SK-N-SH (cell line): ENCODE measurements around the gene CDH4. TPM values are rescaled to one million over a fixed set of nuclear protein-coding genes. Genes with fewer than 3 reads are reported as not detected.

ENCODE experiments used
- CTCF ChIA-PET: fragments of 300-600, 350-600 bp; formaldehyde crosslinking; extraction: SDS; loops from one replicate; lab custom pipeline; 2021; lab: Yijun Ruan, JAX
- POLR2A ChIA-PET: fragments of 350-600 bp; sonication (Branson Sonifier 250); formaldehyde crosslinking; extraction: SDS; loops from one replicate; lab custom pipeline; 2020; ENCODE audit warnings: antibody characterized with exemption, inconsistent platforms; lab: Yijun Ruan, JAX
- DNase-seq: peaks from one replicate; pipeline ENCODE4 v3.0.0; 2012
- H2AFZ ChIP-seq: fragments of 200-600 bp; sonication (generic); 2 replicates; pipeline ENCODE4 v1.8.1; 2016; ENCODE audit warnings: antibody characterized with exemption, mild to moderate bottlenecking, low read depth
- H3F3A ChIP-seq: fragments of 200-600 bp; sonication (generic); replicated peaks from 2 replicates; pipeline ENCODE3; 2016; ENCODE audit warnings: antibody characterized with exemption, mild to moderate bottlenecking; ENCODE audit not compliant: insufficient read depth
- H3K27ac ChIP-seq, 2 experiments: fragments of 200-500 bp in 1 of 2; fragments of 200-600 bp in 1 of 2; sonication (Bioruptor generic) in 1 of 2; sonication (generic), shearing (Covaris generic) in 1 of 2; 2 replicates each; pipeline versions ENCODE4 v1.5.1 to v1.6.1; 2014 to 2016; ENCODE audit warnings: low read depth in 2 of 2, inconsistent platforms in 1 of 2, low read length in 1 of 2, mild to moderate bottlenecking in 1 of 2, mixed read lengths in 1 of 2
- H3K27me3 ChIP-seq: fragments of 200-600 bp; sonication (generic), shearing (Covaris generic); 2 replicates; pipeline ENCODE4 v1.6.1; 2016; ENCODE audit warnings: mixed run types; ENCODE audit not compliant: insufficient read depth
- H3K36me3 ChIP-seq, 2 experiments: fragments of 200-500 bp in 1 of 2; fragments of 200-600 bp in 1 of 2; sonication (Bioruptor generic) in 1 of 2; sonication (generic) in 1 of 2; replicated peaks in 1 of 2; 2 replicates each; pipeline versions ENCODE3 to v1.5.1; 2014 to 2016; ENCODE audit warnings: low read length in 1 of 2, mild to moderate bottlenecking in 1 of 2; ENCODE audit not compliant: insufficient read depth in 2 of 2, control insufficient read depth in 1 of 2
- H3K4me1 ChIP-seq, 2 experiments: fragments of 200-500 bp in 1 of 2; fragments of 200-600 bp in 1 of 2; sonication (Bioruptor generic) in 1 of 2; sonication (generic), shearing (Covaris generic) in 1 of 2; 2 replicates each; pipeline versions ENCODE4 v1.5.1 to v1.6.1; 2014 to 2016; ENCODE audit warnings: low read depth in 1 of 2, low read length in 1 of 2, mixed run types in 1 of 2; ENCODE audit not compliant: insufficient read depth in 2 of 2, control insufficient read depth in 1 of 2
- H3K4me2 ChIP-seq: fragments of 200-600 bp; sonication (generic), shearing (Covaris generic); 2 replicates; pipeline ENCODE4 v1.6.1; 2017; ENCODE audit warnings: mixed run types
- H3K4me3 ChIP-seq, 2 experiments: fragments of 200-500 bp in 1 of 2; fragments of 200-600 bp in 1 of 2; sonication (Bioruptor generic) in 1 of 2; sonication (generic), shearing (Covaris generic) in 1 of 2; 2 replicates each; pipeline versions ENCODE4 v1.5.1 to v1.8.1; 2014 to 2016; ENCODE audit warnings: low read depth in 2 of 2, inconsistent platforms in 1 of 2, low read length in 1 of 2, mild to moderate bottlenecking in 1 of 2, mixed read lengths in 1 of 2, moderate library complexity in 1 of 2
- H3K79me2 ChIP-seq: fragments of 200-600 bp; sonication (generic); 2 replicates; pipeline ENCODE4 v1.8.1; 2017; ENCODE audit warnings: mild to moderate bottlenecking; ENCODE audit not compliant: insufficient read depth
- H3K9ac ChIP-seq: fragments of 200-600 bp; sonication (generic); 2 replicates; pipeline ENCODE4 v1.6.1; 2017; ENCODE audit warnings: mixed run types
- H3K9me2 ChIP-seq: fragments of 200-600 bp; sonication (generic); 2 replicates; pipeline ENCODE4 v1.6.1; 2017; ENCODE audit warnings: mixed run types
- H3K9me3 ChIP-seq: fragments of 200-600 bp; sonication (generic); 2 replicates; pipeline ENCODE4 v1.6.1; 2017; ENCODE audit warnings: mixed run types, mild to moderate bottlenecking, moderate library complexity
- H4K20me1 ChIP-seq: fragments of 200-600 bp; sonication (generic); 2 replicates; pipeline ENCODE4 v1.6.1; 2017; ENCODE audit warnings: mild to moderate bottlenecking, mixed run types; ENCODE audit not compliant: insufficient read depth
- CHD2 ChIP-seq: fragments of 150-350 bp; IDR thresholded peaks from 2 replicates; pipeline ENCODE4 v1.6.1; 2018; ENCODE audit warnings: low read length; ENCODE audit not compliant: partially characterized antibody
- ELF1 ChIP-seq: IDR thresholded peaks from 2 replicates; pipeline ENCODE4 v1.4.0; 2012
- EP300 ChIP-seq, 2 experiments: IDR thresholded peaks; 2 replicates each; pipeline versions ENCODE4 v1.4.0 to v1.6.1; 2012; ENCODE audit warnings: borderline replicate concordance in 1 of 2, low read depth in 1 of 2, low read length in 1 of 2
- EZH2phosphoT487 ChIP-seq: fragments of 200-600 bp; sonication (generic); IDR thresholded peaks from 2 replicates; pipeline ENCODE4 v1.6.1; 2017; ENCODE audit warnings: low read depth, mixed run types, mild to moderate bottlenecking, antibody characterized with exemption, moderate library complexity, borderline replicate concordance
- FOXM1 ChIP-seq: IDR thresholded peaks from 2 replicates; pipeline ENCODE4 v1.4.0; 2012; ENCODE audit warnings: low read depth, mild to moderate bottlenecking
- GABPA ChIP-seq: IDR thresholded peaks from 2 replicates; pipeline ENCODE4 v1.4.0; 2012; ENCODE audit warnings: low read depth, mild to moderate bottlenecking
- GATA2 ChIP-seq: sonication (generic); formaldehyde crosslinking; IDR thresholded peaks from 2 replicates; pipeline ENCODE4 v1.5.0; 2020; ENCODE audit warnings: mild to moderate bottlenecking, missing genetic modification reagents
- JUND ChIP-seq: IDR thresholded peaks from 2 replicates; pipeline ENCODE4 v1.4.0; 2012
- NFIC ChIP-seq: IDR thresholded peaks from 2 replicates; pipeline ENCODE4 v1.4.0; 2012; ENCODE audit warnings: borderline replicate concordance
- RFX5 ChIP-seq: IDR thresholded peaks from 2 replicates; pipeline ENCODE4 v1.6.1; 2012; ENCODE audit warnings: mild to moderate bottlenecking, improper control_type of control experiment, low read length
- SIN3A ChIP-seq: IDR thresholded peaks from 2 replicates; pipeline ENCODE4 v1.6.1; 2012; ENCODE audit warnings: low read depth, mild to moderate bottlenecking, low read length, moderate library complexity, borderline replicate concordance
- SMC3 ChIP-seq: IDR thresholded peaks from 2 replicates; pipeline ENCODE4 v1.6.1; 2012; ENCODE audit warnings: low read depth, low read length, improper control_type of control experiment
- TCF12 ChIP-seq: IDR thresholded peaks from 2 replicates; pipeline ENCODE4 v1.4.0; 2012
- TEAD4 ChIP-seq: IDR thresholded peaks from 2 replicates; pipeline ENCODE4 v1.4.0; 2012; ENCODE audit warnings: mild to moderate bottlenecking, borderline replicate concordance; ENCODE audit not compliant: insufficient read depth
- USF2 ChIP-seq: fragments of 150-350 bp; IDR thresholded peaks from 2 replicates; pipeline ENCODE4 v1.6.1; 2017; ENCODE audit warnings: antibody characterized with exemption, low read length, low read depth, borderline replicate concordance
- YY1 ChIP-seq: IDR thresholded peaks from 2 replicates; pipeline ENCODE4 v1.4.0; 2012; ENCODE audit warnings: low read depth, mild to moderate bottlenecking
- WGBS: methylation state at CpG from one replicate; pipeline ENCODE4 v1.1.6; 2017; ENCODE audit warnings: low lambda C conversion rate; 5-methylcytosine and 5-hydroxymethylcytosine counted together
- polyA plus RNA-seq, 3 experiments: library from polyadenylated mRNA; depleted of rRNA; stranded (reverse); fragments of >200 nt; gene quantifications; 2 replicates each; pipeline ENCODE4 v1.2.3, GENCODE V29; 2012
- TF ChIP-seq, protein P1 (sequence below): IDR thresholded peaks from 2 replicates; pipeline ENCODE4 v1.4.0; 2012; ENCODE audit warnings: low read depth, borderline replicate concordance
- TF ChIP-seq, protein P2 (sequence below): IDR thresholded peaks from 2 replicates; pipeline ENCODE4 v1.4.0; 2012; ENCODE audit warnings: low read depth, borderline replicate concordance
- TF ChIP-seq, protein P3 (sequence below): fragments of 200-600 bp; sonication (generic); IDR thresholded peaks from 2 replicates; pipeline ENCODE4 v1.6.1; 2017; ENCODE audit warnings: antibody characterized with exemption, mild to moderate bottlenecking, moderate library complexity
- TF ChIP-seq, protein P4 (sequence below): IDR thresholded peaks from 2 replicates; pipeline ENCODE4 v1.4.0; 2012; ENCODE audit warnings: low read depth

CDH4 gene
- polyA plus RNA-seq, 1 of the 3 experiments (the other 2 are of a cell fraction), result not detected

DNA sequence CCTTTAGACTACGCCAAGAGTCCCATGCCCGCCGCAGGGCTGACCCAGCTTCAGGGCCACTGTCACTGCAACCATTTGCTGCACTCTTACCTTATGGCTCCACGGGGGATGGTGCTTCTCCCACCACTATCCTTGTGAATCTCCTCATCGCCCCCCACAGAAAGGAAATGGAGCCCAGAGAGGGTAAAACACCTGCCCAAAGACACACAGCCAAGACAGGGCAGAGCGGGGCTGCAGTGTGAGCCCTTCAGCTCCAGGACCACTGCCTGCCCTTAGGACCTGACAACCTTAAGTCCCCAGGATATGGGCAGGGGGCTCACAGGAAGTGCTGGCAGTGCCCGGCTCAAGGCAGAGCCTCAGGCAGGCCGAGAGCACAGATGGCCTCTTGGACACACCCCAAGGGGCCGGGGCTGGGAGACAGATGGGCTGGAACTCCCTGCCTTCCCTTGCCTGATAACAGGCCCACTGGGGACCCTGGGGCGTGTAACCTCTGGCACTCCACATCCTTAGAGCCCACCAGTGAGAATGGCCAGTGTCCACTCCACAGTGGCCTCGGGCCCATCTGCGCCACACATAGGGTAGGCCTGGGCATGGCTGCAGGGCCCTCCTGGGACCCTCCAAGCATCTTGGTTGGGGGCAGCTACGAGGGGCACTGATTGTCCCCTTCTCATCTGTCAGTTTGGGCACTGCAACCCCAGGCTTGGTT is 548.5 kb downstream of the CDH4 start:
- WGBS, result 58% methylated on average over 8 of the region's 13 CpGs
- H3F3A ChIP-seq, result no peaks in the 10 kb centered on the region
- H3K4me1 ChIP-seq, result no peaks in the 10 kb centered on the region
- H3K4me3 ChIP-seq, result no peak overlapping the region
- no peak overlapping the region for H2AFZ ChIP-seq
- ChIA-PET POLR2A (no interaction called here), CTCF (no interaction called here)
- H3K27me3 ChIP-seq, result no peaks in the 10 kb centered on the region
- H3K4me2 ChIP-seq, result no peak overlapping the region
- no peak for DNase-seq
- no peaks in the 10 kb centered on the region for H3K9me2 ChIP-seq
- no peaks in the 10 kb centered on the region for H4K20me1 ChIP-seq
- no peak overlapping the region for H3K27ac ChIP-seq
- H3K9ac ChIP-seq, result no peak overlapping the region
- TF ChIP-seq, protein P1, sequence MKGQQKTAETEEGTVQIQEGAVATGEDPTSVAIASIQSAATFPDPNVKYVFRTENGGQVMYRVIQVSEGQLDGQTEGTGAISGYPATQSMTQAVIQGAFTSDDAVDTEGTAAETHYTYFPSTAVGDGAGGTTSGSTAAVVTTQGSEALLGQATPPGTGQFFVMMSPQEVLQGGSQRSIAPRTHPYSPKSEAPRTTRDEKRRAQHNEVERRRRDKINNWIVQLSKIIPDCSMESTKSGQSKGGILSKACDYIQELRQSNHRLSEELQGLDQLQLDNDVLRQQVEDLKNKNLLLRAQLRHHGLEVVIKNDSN, result no peak
- TF ChIP-seq EZH2phosphoT487, result no peak
- TF ChIP-seq TEAD4, result no peak
- TF ChIP-seq GATA2 (CRISPR knock-in tag), result no peak
- TF ChIP-seq, protein P2, sequence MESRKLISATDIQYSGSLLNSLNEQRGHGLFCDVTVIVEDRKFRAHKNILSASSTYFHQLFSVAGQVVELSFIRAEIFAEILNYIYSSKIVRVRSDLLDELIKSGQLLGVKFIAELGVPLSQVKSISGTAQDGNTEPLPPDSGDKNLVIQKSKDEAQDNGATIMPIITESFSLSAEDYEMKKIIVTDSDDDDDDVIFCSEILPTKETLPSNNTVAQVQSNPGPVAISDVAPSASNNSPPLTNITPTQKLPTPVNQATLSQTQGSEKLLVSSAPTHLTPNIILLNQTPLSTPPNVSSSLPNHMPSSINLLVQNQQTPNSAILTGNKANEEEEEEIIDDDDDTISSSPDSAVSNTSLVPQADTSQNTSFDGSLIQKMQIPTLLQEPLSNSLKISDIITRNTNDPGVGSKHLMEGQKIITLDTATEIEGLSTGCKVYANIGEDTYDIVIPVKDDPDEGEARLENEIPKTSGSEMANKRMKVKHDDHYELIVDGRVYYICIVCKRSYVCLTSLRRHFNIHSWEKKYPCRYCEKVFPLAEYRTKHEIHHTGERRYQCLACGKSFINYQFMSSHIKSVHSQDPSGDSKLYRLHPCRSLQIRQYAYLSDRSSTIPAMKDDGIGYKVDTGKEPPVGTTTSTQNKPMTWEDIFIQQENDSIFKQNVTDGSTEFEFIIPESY, result no peak
- no peak for TF ChIP-seq JUND
- no peak for TF ChIP-seq GABPA
- no peak for TF ChIP-seq CHD2
- TF ChIP-seq, protein P3, sequence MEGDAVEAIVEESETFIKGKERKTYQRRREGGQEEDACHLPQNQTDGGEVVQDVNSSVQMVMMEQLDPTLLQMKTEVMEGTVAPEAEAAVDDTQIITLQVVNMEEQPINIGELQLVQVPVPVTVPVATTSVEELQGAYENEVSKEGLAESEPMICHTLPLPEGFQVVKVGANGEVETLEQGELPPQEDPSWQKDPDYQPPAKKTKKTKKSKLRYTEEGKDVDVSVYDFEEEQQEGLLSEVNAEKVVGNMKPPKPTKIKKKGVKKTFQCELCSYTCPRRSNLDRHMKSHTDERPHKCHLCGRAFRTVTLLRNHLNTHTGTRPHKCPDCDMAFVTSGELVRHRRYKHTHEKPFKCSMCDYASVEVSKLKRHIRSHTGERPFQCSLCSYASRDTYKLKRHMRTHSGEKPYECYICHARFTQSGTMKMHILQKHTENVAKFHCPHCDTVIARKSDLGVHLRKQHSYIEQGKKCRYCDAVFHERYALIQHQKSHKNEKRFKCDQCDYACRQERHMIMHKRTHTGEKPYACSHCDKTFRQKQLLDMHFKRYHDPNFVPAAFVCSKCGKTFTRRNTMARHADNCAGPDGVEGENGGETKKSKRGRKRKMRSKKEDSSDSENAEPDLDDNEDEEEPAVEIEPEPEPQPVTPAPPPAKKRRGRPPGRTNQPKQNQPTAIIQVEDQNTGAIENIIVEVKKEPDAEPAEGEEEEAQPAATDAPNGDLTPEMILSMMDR, result no peak
- TF ChIP-seq USF2, result no peak
- no peak for TF ChIP-seq NFIC
- H3K36me3 ChIP-seq, result no peaks in the 10 kb centered on the region
- H3K9me3 ChIP-seq, result no peaks in the 10 kb centered on the region
- H3K79me2 ChIP-seq, result no peaks in the 10 kb centered on the region

GRCh38 chr20:61801065-61801360 is 549.0 kb downstream of the CDH4 start:
- Histone ChIP-seq H3K9me2 (no peaks in the 10 kb centered on the region), H3K36me3 (no peaks in the 10 kb centered on the region), H3K4me3 (no peak overlapping the region), H4K20me1 (no peaks in the 10 kb centered on the region), H2AFZ (no peak overlapping the region), H3K79me2 (no peaks in the 10 kb centered on the region), H3K4me2 (no peak overlapping the region), H3K27me3 (no peaks in the 10 kb centered on the region), H3K4me1 (no peaks in the 10 kb centered on the region), H3K27ac (no peak overlapping the region), H3F3A (no peaks in the 10 kb centered on the region), H3K9ac (no peak overlapping the region), H3K9me3 (no peaks in the 10 kb centered on the region)
- DNase-seq, result no peak
- no peak for TF ChIP-seq RFX5
- TF ChIP-seq TCF12, result no peak
- no peak for TF ChIP-seq YY1
- TF ChIP-seq EP300 (IDR thresholded peaks at IDR 0.05; ENCODE audit: borderline replicate concordance in 1 of 2, low read depth in 1 of 2, low read length in 1 of 2), result no peak
- TF ChIP-seq ELF1, result no peak
- TF ChIP-seq, protein P4, sequence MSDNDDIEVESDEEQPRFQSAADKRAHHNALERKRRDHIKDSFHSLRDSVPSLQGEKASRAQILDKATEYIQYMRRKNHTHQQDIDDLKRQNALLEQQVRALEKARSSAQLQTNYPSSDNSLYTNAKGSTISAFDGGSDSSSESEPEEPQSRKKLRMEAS, result no peak
- no peak for TF ChIP-seq NFIC
- no peak for TF ChIP-seq FOXM1
- TF ChIP-seq SIN3A, result no peak
- TF ChIP-seq CHD2, result no peak
- TF ChIP-seq SMC3, result no peak
- WGBS, result no CpG with 5 or more reads among the region's 9 CpGs
- CTCF ChIA-PET, result no interaction called here
- POLR2A ChIA-PET, result no interaction called here
